Stimulated activated naive B cell treated with anti-CD40 and anti-IgM and Interleukin-4, amounts not matched to agents 10 μg/mL and 1 μg/mL and 100 μg/mL, for 72 hours (primary cell): ENCODE results near the gene IGSF10.

ENCODE experiments used
- ATAC-seq, 2 donors: fragments of 150-1000 bp; cut with Tn5 transposase; replicated peaks; 2 replicates each; pipeline ENCODE4 v1.10.0; 2021; ENCODE audit warnings: moderate library complexity in 1 of 2
- DNase-seq: peaks from one replicate; pipeline ENCODE4 v3.0.0; 2021
- H3K27ac Mint-ChIP-seq: one replicate; pipeline ENCODE4 v1.8.0; 2022; ENCODE audit warnings: mild to moderate bottlenecking, mixed read lengths
- H3K27me3 Mint-ChIP-seq, 2 donors: one replicate each; pipeline ENCODE4 v1.8.0; 2022; ENCODE audit warnings: mixed read lengths in 2 of 2
- H3K36me3 Mint-ChIP-seq, 2 donors: one replicate each; pipeline ENCODE4 v1.8.0; 2022; ENCODE audit warnings: mixed read lengths in 2 of 2, mild to moderate bottlenecking in 1 of 2
- H3K4me1 Mint-ChIP-seq, 2 donors: one replicate each; pipeline ENCODE4 v1.8.0; 2022; ENCODE audit warnings: mixed read lengths in 2 of 2, mild to moderate bottlenecking in 1 of 2
- H3K4me3 Mint-ChIP-seq, 2 donors: one replicate each; pipeline ENCODE4 v1.8.0; 2022; ENCODE audit warnings: mild to moderate bottlenecking in 2 of 2, mixed read lengths in 2 of 2, moderate library complexity in 1 of 2
- H3K9me3 Mint-ChIP-seq, 2 donors: one replicate each; pipeline ENCODE4 v1.8.0; 2022; ENCODE audit warnings: mixed read lengths in 2 of 2, mild to moderate bottlenecking in 1 of 2

IGSF10 gene

DNA sequence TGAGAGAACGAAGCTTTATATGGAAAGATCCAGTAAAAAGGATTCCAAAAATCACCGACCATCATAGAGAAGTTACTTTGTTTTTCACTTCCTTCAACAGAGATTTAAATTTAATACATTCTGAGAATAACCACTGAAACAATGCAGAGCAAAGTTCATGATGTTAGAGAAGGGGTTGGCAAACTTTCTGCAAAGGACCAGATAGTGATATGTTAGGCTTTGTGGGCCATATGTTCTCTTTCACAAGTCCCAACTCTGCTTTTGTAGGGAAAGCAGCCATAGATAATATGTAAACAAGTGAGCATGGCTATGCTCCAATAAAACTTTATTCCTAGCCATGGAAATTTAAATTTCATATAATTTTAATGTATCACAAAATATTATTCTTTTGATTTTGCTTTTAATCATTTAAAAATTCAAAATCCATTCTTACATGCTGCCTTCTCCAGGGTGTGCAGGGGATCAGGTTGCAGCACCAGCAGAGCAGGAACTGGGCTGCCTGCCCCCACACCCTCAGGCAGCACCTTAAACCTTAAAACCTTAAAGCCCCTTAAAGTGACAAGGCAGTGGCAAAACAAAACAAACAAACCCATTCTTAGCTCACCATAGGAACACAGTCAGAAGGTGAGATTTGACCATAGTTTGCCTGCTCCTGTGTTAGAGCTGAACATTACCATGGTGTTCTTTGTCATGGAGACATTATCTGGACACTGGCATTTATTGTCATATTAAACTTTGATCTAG, 16.9 kb upstream of the IGSF10 start:
- Mint-ChIP-seq H3K36me3 (peaks cover 3 to 9% of the 10 kb centered on the region in 2 donors), H3K4me3 (no peak overlapping the region), H3K27me3 (peaks cover 0 to 3% of the 10 kb centered on the region in 2 donors), H3K27ac (no peak overlapping the region), H3K4me1 (no peaks in the 10 kb centered on the region), H3K9me3 (peaks cover 12 to 16% of the 10 kb centered on the region in 2 donors)
- DNase-seq (no peak), ATAC-seq (no peak)

DNA sequence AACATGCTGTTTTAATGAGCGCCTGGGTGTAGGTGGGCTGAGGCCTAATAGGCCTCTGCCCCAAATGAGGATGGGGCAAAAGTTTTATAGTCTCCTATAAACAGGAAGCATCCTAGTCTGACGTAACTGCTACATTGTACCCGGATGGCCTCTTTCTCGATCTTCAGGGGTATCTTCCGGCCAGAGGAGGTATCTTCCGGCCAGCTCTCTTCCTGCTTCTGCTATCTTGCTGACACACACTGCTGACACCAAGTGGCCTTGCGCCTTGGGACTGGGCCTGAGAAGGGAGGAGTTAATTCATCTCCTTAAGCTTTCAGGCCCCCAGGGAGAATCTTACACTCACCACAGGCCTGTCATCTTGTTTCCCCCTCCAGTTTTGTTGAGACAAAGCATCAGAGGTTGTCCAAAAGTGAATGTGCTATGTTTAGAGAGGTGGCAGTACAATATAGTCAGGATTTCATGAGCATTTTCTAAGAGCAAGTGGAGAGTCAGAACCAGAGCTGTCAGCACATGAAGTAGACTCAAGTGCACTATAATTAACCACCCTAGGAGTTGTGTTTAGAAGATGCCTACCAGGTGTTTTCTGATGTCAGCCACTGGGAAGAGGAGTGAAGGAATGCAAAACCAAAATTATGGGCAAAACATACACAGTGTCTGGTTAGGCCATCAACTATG, 15.6 kb upstream of the IGSF10 start:
- H3K4me3 Mint-ChIP-seq = no peak overlapping the region
- no peak overlapping the region for H3K27ac Mint-ChIP-seq
- H3K27me3 Mint-ChIP-seq = peaks cover 0 to 3% of the 10 kb centered on the region in 2 donors
- DNase-seq = no peak
- peaks cover 1 to 4% of the 10 kb centered on the region in 2 donors for H3K9me3 Mint-ChIP-seq
- H3K4me1 Mint-ChIP-seq = no peaks in the 10 kb centered on the region
- no peaks in the 10 kb centered on the region for H3K36me3 Mint-ChIP-seq
- ATAC-seq = no peak

DNA sequence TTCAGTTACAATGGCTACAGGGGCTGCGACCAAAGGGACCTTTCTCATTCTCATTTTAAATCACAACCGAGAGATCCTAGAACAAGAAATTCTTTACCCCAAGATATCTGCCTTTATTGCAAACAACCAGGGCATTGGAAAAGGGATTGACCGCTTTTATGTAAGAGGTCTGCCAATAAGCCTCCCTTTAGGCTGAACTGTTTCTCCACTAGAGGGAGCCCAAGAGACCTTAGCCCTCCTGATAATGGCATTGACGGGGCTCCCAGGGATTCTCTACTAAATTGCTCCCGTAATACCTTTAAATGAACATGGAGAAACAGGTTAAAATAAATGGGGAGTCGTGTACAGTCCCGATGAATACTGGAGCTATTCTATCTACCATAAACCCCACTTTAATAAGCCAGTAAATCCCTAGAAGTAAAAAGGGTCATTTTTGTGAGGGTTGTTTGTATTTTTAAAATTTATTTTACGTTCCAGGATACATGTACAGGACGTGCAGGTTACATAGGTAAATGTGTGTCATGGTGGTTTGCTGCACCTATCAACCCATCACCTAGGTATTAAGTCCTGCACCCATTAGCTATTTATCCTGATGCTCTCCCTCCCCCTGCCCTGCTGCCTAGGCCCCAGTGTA, 7.5 kb upstream of the IGSF10 start:
- DNase-seq (peak; percentile 17), ATAC-seq (peak; percentile 55 to 64)
- peaks cover 0 to 4% of the 10 kb centered on the region in 2 donors for H3K27me3 Mint-ChIP-seq
- no peaks in the 10 kb centered on the region for H3K9me3 Mint-ChIP-seq
- H3K4me1 Mint-ChIP-seq = peaks cover 6 to 11% of the 10 kb centered on the region in 2 donors
- H3K4me3 Mint-ChIP-seq = no peak overlapping the region
- no peak overlapping the region for H3K27ac Mint-ChIP-seq
- no peaks in the 10 kb centered on the region for H3K36me3 Mint-ChIP-seq

DNA sequence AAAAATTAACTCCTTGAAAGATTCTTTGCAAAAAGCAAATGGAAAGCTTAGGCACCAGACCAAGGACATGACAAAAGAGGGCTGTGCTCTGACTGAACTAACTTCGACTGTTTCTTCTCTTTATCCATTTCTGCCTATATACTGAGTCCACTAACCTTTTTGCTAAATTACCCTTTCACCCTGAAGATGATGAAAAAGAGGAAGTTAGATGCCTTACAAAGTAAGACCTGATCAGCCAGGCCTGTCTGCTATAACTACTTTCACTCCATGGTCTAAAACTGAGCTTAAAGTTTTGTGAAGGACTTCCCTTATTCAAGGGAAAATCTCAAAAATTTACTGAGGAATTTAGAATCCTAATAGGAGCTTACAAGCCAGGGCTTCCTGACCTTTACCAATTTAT, 6.2 kb upstream of the IGSF10 start:
- Mint-ChIP-seq H3K4me3 (no peak overlapping the region), H3K27ac (peak overlapping the region; percentile 49), H3K27me3 (peaks cover 2 to 5% of the 10 kb centered on the region in 2 donors), H3K4me1 (peaks cover 6 to 11% of the 10 kb centered on the region in 2 donors), H3K36me3 (no peaks in the 10 kb centered on the region), H3K9me3 (no peaks in the 10 kb centered on the region)
- ATAC-seq (peak; percentile 97 to 98), DNase-seq (no peak)

DNA sequence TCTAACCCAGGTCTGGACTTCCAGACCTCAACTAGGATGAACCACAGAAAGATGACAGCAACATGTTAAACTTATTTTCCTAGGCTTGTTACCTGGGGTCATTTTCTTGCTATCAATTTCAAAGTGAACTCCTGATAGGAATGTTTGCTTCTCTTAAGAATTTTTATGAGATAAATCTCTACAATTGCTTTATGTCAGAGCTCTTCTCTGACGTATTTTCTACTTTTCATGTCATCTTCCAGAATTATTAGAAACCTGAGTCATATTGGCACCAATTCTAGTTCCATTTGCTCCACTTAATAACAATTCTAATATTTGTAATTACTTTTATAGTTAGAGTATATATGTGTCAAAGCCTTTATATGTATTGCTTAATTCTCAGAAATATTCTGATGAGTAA, 2.1 kb upstream of the IGSF10 start:
- H3K4me3 Mint-ChIP-seq = no peak overlapping the region
- no peaks in the 10 kb centered on the region for H3K36me3 Mint-ChIP-seq
- no peak for DNase-seq
- H3K9me3 Mint-ChIP-seq = no peaks in the 10 kb centered on the region
- H3K27me3 Mint-ChIP-seq = peaks cover 16 to 23% of the 10 kb centered on the region in 2 donors
- H3K4me1 Mint-ChIP-seq = peaks cover 8 to 19% of the 10 kb centered on the region in 2 donors
- H3K27ac Mint-ChIP-seq = no peak overlapping the region
- no peak for ATAC-seq

DNA sequence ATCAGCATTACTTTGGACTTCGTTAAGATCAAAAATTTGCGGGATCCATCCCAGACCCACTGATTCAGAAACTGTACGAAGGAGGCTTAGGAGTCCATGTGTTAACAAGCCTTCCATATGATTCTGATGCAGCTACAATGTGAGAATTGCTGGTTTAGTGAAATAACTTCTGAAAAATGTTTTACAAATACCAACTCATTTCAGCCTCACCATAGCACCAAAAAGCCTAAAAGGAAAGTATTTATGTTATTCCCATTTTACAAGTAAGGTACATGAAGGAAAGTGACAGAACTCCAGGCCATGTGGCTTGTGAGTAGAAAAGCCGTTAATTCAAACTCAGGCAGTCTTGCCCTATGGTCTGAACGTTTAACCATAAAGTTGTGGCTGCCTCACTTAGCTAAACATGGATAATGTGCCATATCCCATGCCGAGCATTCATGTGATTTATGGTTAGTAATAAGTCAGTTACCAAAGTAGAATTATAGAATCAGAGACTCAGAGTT, 1.5 kb upstream of the IGSF10 start:
- Mint-ChIP-seq H3K27ac (no peak overlapping the region), H3K36me3 (no peaks in the 10 kb centered on the region), H3K4me1 (peaks cover 7 to 19% of the 10 kb centered on the region in 2 donors), H3K4me3 (no peak overlapping the region), H3K9me3 (no peaks in the 10 kb centered on the region), H3K27me3 (peaks cover 16 to 23% of the 10 kb centered on the region in 2 donors)
- no peak for ATAC-seq
- no peak for DNase-seq

DNA sequence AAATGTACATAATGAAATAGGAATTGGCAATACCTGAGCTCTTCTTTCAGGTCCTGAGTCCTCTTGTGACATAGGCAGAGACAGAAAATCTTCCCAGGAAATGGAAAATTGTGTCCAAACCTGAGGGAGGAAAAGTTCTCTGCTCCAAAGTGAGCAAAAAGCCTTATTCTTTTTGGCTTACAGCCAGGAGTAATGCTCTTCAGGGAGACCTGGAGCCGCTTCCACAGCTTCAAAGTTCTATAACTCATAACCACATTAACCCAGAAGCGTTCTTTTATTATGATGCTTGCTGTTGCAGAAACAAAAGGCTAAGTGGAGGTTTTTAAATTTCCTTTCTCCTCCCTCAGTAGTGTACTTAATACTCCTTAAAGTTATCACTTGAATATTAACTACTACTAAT, 633 bp downstream of the IGSF10 start:
- DNase-seq (no peak), ATAC-seq (no peak)
- Mint-ChIP-seq H3K36me3 (no peaks in the 10 kb centered on the region), H3K9me3 (no peaks in the 10 kb centered on the region), H3K27ac (no peak overlapping the region), H3K27me3 (peaks cover 16 to 23% of the 10 kb centered on the region in 2 donors), H3K4me1 (peaks cover 4 to 15% of the 10 kb centered on the region in 2 donors), H3K4me3 (peak overlapping the region; percentile 56 to 69)

DNA sequence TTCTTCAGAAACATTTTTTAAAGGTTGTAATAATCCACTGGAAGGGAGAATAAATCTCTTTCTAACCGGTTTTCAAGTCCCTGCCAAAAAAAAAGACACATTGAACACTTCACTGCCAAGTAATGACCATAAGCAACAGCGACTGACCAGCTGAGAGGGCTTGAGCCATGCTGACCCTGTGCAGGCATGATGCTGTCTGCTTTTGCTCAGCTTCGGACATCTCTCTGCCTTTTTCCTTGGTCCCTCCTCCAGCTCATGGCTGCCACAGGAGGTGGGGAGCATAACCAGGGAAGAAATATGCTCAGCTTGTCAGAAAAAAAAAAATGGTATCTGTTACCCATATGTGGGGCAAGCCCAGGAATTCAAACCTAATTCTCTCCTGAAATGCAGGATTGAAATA, 1.5 kb downstream of the IGSF10 start:
- H3K4me3 Mint-ChIP-seq = no peak overlapping the region
- no peak for ATAC-seq

DNA sequence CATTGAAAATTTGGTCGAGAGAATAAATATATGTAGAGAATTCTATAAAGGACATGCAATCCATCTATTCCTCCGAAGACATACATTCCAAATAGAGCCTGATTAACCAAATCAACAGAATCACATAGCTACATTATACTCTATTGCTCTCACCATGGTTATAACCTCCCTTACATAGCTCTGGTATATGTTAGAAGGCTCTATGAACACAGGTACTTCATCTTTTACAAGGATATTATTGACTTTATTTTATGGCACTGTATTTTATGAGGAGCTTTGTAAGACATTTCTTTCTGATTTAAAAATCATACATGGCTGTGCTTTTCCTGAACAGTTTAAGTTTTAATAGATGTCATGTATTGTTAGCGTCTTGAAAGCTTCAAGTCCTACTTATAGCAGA, 4.8 kb downstream of the IGSF10 start:
- Mint-ChIP-seq H3K9me3 (no peaks in the 10 kb centered on the region), H3K4me3 (no peak overlapping the region), H3K4me1 (peaks cover 4 to 15% of the 10 kb centered on the region in 2 donors), H3K27ac (no peak overlapping the region), H3K27me3 (peaks cover 9 to 11% of the 10 kb centered on the region in 2 donors), H3K36me3 (no peaks in the 10 kb centered on the region)
- DNase-seq = no peak
- ATAC-seq = no peak

More for the DNA sequence above, 1.5 kb downstream of the IGSF10 start:
- no peaks in the 10 kb centered on the region for H3K9me3 Mint-ChIP-seq
- no peak overlapping the region for H3K27ac Mint-ChIP-seq
- H3K4me1 Mint-ChIP-seq = peaks cover 4 to 15% of the 10 kb centered on the region in 2 donors
- DNase-seq = no peak
- no peaks in the 10 kb centered on the region for H3K36me3 Mint-ChIP-seq
- peaks cover 16 to 22% of the 10 kb centered on the region in 2 donors for H3K27me3 Mint-ChIP-seq

DNA sequence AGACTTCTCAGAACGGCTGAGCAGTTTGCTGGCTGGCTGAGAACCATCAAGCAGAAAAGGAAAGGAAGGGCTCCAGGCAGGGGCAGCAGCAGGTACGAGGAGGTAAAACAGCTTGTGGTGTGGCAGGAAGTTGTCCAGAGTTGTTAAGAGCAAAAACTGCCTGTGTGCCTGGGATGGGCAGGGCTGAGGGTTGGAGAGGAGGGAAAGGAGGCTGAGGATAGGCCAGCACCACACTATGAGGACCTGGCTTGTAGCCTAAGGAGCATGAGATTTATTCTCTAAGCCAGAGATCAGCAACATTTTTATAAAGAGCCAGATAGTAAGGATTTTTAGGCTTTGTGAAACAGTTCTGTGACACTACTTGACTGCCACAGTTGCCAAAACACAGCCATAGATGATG, 8.0 kb downstream of the IGSF10 start:
- Mint-ChIP-seq H3K27ac (no peak overlapping the region), H3K27me3 (no peaks in the 10 kb centered on the region), H3K9me3 (no peaks in the 10 kb centered on the region), H3K4me1 (peaks cover 1 to 8% of the 10 kb centered on the region in 2 donors), H3K36me3 (no peaks in the 10 kb centered on the region), H3K4me3 (no peak overlapping the region)
- no peak for DNase-seq
- ATAC-seq = no peak

DNA sequence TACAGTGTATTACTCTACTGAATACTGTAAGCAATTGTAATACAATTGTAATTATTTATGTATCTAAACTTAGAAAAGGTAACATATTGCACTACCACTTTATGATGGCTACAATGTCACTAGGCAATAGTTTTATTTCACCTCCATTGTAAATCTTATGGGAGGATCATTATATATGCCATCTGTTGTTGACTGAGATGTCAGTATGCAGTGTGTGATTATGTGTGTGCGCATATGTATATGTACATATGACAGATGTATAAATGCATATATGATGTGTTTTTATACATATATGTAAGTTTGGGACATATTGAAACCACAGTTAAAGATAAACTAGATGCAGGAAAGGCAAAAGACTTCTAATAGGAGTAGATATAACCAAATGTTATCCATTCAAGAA, 8.5 kb downstream of the IGSF10 start:
- H3K27me3 Mint-ChIP-seq = no peaks in the 10 kb centered on the region
- H3K36me3 Mint-ChIP-seq = no peaks in the 10 kb centered on the region
- no peak overlapping the region for H3K4me3 Mint-ChIP-seq
- no peak overlapping the region for H3K27ac Mint-ChIP-seq
- DNase-seq = no peak
- no peak for ATAC-seq
- H3K9me3 Mint-ChIP-seq = no peaks in the 10 kb centered on the region
- H3K4me1 Mint-ChIP-seq = peaks cover 1 to 7% of the 10 kb centered on the region in 2 donors

DNA sequence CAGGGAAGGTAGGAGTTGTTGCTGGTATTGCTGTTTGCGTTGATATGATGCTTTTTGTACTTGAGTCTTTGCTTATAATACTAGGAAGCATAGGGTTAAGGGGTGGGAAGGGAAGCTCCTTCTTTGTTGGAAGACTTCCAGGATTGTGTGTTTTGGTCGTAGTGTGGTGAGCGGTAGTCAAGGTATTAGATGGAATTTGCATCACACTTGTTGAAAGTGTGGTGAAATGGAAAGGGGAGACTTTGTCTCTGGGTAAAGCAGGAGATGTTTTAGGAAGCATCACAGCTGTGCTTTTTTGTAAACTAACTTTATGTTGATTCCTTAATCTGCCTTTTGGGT, 14.9 kb downstream of the IGSF10 start:
- ATAC-seq (no peak), DNase-seq (no peak)
- Mint-ChIP-seq H3K4me1 (no peaks in the 10 kb centered on the region), H3K4me3 (no peak overlapping the region), H3K27me3 (peaks cover 7 to 13% of the 10 kb centered on the region in 2 donors), H3K27ac (no peak overlapping the region), H3K36me3 (no peaks in the 10 kb centered on the region), H3K9me3 (peaks cover 5 to 9% of the 10 kb centered on the region in 2 donors)

DNA sequence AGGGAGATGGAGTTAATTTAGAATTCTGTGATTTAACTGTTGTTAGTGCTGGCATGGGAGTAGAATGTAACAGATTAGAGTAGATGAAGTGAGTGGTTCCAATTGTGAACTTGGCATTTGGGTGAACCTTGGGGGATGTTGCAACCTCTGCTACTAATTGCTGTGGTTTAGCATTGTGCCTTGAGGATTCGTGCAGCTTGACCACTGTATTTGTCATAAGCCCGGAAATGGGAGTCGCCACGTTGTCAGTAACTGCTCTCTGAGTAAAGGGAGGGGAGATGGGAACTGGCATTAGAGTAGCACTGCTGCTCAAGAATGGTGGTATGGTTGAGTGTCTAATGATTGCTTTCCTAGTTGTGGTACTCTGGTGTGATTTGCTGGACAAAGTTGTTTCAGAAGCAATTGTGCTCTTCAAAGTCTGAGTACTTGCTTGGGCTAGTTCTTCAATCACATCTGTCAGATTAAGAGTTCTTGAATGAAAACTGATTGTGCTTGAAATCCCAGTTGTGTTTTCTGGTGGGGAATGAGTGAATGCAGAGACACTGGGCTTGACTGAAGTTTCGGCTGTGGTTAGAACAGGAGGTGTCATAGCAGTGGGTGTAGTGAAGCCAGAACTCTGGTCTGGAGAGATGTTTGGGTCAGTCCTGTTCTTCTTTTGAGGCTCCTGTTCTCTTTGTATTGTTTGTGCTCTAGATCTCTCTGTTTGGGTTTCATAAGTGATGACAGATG, 15.4 kb downstream of the IGSF10 start:
- no peaks in the 10 kb centered on the region for H3K36me3 Mint-ChIP-seq
- H3K4me1 Mint-ChIP-seq = no peaks in the 10 kb centered on the region
- peaks cover 7 to 13% of the 10 kb centered on the region in 2 donors for H3K27me3 Mint-ChIP-seq
- no peak overlapping the region for H3K4me3 Mint-ChIP-seq
- ATAC-seq (no peak), DNase-seq (no peak)
- H3K9me3 Mint-ChIP-seq = peaks cover 5 to 9% of the 10 kb centered on the region in 2 donors
- no peak overlapping the region for H3K27ac Mint-ChIP-seq

DNA sequence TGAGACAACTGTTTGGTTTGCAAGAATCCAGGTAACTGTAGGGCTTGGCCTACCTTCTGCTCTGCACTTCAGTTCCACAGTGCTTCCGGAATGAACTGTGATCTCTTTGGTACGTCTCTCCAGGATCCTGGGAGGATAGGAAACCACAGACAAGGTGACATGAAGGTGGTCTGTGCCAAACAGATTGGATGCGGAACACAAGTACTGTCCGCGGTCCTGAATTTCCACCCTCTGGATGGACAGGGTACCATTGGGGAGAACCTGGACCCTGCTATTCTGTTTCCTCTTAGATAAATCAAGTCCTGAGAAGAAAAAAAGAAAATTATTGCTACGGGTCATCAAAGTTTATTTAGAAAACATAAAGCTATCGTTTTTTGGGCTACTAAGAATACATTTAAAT, 17.3 kb downstream of the IGSF10 start:
- ATAC-seq (no peak), DNase-seq (no peak)
- Mint-ChIP-seq H3K9me3 (peaks cover 5 to 9% of the 10 kb centered on the region in 2 donors), H3K27me3 (peaks cover 7 to 13% of the 10 kb centered on the region in 2 donors), H3K36me3 (no peaks in the 10 kb centered on the region), H3K4me1 (no peaks in the 10 kb centered on the region), H3K4me3 (no peak overlapping the region), H3K27ac (no peak overlapping the region)
